Stimulated activated memory B cell treated with anti-CD40 and anti-IgM and Interleukin-4, amounts not matched to agents 10 μg/mL and 1 μg/mL and 100 μg/mL, for 72 hours (primary cell): ENCODE measurements around the gene ARHGEF10L.
"Not testable (repeated sequence)": the region's sequence is repeated elsewhere in the genome, so short reads cannot be mapped to it uniquely, and the experiment has no call there.

ENCODE experiments used
- ATAC-seq: fragments of 150-1000 bp; cut with Tn5 transposase; 2 replicates; pipeline ENCODE4 v1.10.0; 2021
- H3K27ac Mint-ChIP-seq: one replicate; pipeline ENCODE4 v1.8.0; 2022; ENCODE audit warnings: mild to moderate bottlenecking, mixed read lengths
- H3K27me3 Mint-ChIP-seq: one replicate; pipeline ENCODE4 v1.8.0; 2022; ENCODE audit warnings: mixed read lengths
- H3K36me3 Mint-ChIP-seq: one replicate; pipeline ENCODE4 v1.8.0; 2022; ENCODE audit warnings: mixed read lengths
- H3K4me1 Mint-ChIP-seq: one replicate; pipeline ENCODE4 v1.8.0; 2022; ENCODE audit warnings: mixed read lengths
- H3K4me3 Mint-ChIP-seq: one replicate; pipeline ENCODE4 v1.8.0; 2022; ENCODE audit warnings: mild to moderate bottlenecking, moderate library complexity, mixed read lengths
- H3K9me3 Mint-ChIP-seq: one replicate; pipeline ENCODE4 v1.8.0; 2022; ENCODE audit warnings: mixed read lengths

Gene ARHGEF10L, protein sequence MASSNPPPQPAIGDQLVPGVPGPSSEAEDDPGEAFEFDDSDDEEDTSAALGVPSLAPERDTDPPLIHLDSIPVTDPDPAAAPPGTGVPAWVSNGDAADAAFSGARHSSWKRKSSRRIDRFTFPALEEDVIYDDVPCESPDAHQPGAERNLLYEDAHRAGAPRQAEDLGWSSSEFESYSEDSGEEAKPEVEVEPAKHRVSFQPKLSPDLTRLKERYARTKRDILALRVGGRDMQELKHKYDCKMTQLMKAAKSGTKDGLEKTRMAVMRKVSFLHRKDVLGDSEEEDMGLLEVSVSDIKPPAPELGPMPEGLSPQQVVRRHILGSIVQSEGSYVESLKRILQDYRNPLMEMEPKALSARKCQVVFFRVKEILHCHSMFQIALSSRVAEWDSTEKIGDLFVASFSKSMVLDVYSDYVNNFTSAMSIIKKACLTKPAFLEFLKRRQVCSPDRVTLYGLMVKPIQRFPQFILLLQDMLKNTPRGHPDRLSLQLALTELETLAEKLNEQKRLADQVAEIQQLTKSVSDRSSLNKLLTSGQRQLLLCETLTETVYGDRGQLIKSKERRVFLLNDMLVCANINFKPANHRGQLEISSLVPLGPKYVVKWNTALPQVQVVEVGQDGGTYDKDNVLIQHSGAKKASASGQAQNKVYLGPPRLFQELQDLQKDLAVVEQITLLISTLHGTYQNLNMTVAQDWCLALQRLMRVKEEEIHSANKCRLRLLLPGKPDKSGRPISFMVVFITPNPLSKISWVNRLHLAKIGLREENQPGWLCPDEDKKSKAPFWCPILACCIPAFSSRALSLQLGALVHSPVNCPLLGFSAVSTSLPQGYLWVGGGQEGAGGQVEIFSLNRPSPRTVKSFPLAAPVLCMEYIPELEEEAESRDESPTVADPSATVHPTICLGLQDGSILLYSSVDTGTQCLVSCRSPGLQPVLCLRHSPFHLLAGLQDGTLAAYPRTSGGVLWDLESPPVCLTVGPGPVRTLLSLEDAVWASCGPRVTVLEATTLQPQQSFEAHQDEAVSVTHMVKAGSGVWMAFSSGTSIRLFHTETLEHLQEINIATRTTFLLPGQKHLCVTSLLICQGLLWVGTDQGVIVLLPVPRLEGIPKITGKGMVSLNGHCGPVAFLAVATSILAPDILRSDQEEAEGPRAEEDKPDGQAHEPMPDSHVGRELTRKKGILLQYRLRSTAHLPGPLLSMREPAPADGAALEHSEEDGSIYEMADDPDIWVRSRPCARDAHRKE (N-terminal part only)

DNA sequence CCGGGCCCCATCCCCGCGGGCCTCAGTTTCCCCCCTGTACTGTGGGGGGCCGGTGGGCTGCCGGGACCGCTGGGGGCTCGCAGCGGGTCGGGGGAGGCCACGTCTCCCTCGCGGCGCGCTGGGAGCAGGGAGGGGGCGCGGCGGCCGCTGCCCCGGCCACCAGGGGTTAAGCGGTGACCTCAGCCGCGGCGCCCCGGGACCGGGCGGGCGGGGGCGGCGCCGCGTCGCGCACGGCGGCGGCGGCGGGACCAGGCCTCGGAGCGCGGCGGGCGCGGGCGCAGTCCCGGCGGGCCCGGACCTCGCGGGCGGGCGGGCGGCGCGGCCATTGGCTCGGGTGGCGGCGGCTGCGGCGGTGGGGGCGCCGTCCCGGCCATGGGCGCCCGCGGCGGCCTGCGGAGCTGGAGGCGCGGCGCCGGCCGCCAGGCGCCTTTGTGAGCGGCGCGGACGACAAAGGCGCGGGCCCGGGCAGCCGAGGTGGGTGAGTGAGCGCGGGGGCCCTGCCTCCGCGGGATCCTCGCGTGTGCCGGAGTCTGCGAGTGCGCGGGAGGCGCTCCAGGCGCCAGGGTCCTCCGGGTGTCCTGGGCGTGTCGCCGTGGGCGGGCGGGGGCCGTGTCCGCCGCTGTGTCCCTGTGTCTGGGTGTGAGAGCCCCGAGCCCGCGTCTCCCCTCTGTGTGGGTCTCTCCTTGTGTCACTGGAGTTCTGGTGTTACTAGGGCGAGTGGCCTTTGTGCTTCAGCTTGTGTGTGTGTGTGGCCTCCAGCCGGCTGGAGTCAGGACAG, at the start of gene ARHGEF10L:
ARHGEF10L (plus strand) TSS at position 222 of the 778 bp plus-strand sequence. CDS start 40,898 bp downstream, outside the sequence.
- no peak for ATAC-seq
- Mint-ChIP-seq H3K36me3 (no peaks in the 10 kb centered on the region), H3K9me3 (peaks cover 2% of the 10 kb centered on the region), H3K4me3 (peak within 1 kb of the TSS; percentile 84), H3K27me3 (peaks cover 40% of the 10 kb centered on the region), H3K27ac (peak within 1 kb of the TSS; percentile 83), H3K4me1 (peaks cover 39% of the 10 kb centered on the region)

DNA sequence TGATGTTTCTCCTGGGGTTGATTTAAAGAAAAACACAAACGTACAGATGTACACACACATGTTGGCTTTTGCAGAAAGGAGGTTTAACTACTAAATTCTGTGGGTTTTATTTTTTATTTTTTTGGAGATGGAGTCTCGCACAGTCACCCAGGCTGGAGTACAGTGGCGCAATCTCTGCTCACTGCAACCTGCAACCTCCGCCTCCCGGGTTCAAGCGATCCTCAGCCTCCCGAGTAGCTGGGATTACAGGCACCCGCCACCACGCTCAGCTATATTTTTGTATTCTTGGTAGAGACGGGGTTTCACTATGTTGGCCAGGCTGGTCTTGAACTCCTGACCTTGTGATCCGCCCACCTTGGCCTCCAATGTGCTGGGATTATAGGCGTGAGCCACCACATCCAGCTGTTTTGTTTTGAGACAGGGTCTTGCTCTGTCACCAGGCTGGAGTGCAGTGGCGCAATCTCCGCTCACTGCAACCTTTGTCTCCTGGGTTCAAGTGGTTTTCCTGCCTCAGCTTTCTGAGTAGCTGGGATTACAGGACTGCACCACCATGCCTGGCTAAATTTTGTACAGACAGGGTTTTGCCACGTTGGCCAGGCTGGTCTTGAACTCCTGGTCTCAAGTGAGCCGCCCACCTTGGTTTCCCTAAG, 49.6 kb upstream of the ARHGEF10L start:
- not testable (repeated sequence) for H3K9me3 Mint-ChIP-seq, ATAC-seq, H3K4me3 Mint-ChIP-seq, H3K4me1 Mint-ChIP-seq, H3K36me3 Mint-ChIP-seq, H3K27ac Mint-ChIP-seq
- peaks cover 41% of the 10 kb centered on the region for H3K27me3 Mint-ChIP-seq

DNA sequence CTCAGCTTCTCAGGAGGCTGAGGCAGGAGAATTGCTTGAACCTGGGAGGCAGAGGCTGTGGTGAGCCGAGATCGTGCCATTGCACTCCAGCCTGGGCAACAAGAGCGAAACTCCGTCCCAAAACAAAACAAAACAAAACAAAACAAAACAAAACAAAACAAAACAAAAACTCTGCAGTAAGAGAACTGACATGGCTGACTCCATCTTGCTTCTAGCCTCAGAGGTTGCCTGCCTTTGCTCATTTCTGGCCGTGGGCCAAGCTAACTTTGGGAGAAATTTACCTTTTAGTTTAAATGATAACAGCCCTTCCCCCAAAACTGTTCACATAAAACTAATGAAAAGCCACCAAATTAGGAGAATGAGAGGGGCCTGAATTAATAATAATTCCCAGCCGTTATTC, 48.8 kb upstream of the ARHGEF10L start:
- H3K36me3 Mint-ChIP-seq, ATAC-seq, H3K9me3 Mint-ChIP-seq, H3K4me1 Mint-ChIP-seq, H3K4me3 Mint-ChIP-seq, H3K27ac Mint-ChIP-seq: not testable (repeated sequence)
- peaks cover 33% of the 10 kb centered on the region for H3K27me3 Mint-ChIP-seq

DNA sequence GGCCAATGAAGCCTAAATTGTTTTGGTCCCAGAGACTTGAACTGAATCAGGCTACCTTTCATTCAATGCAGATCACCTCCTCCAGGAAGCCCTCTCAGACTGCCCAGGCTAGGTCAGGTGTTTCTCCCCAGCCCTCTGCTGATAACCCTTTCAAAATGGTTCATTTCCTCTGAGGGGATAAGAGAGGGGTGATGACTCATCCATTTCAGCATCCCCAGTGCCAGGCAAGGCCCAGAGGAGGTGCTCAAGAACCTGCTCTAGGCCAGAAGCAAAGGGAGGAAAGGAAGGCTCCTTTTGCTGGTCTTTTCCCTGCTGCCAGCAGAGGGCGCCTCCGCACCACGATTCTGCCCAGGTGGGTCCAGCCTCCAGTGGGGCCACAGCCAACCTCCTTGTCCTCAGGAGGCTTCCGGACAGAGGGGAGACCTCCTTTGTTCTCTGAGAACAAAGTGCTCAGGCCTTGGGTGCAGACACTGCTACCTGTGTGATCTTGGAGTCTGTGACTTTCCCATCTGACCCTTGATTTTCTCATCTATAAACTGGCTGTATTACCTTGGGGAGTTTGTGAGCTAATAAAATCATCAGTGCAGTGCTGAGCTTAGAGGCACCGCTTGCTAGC, 45.3 kb upstream of the ARHGEF10L start:
- Mint-ChIP-seq H3K27ac (no peak overlapping the region), H3K27me3 (peaks cover 20% of the 10 kb centered on the region), H3K36me3 (no peaks in the 10 kb centered on the region), H3K9me3 (no peaks in the 10 kb centered on the region), H3K4me3 (no peak overlapping the region), H3K4me1 (no peaks in the 10 kb centered on the region)
- ATAC-seq, result peak; percentile 82

DNA sequence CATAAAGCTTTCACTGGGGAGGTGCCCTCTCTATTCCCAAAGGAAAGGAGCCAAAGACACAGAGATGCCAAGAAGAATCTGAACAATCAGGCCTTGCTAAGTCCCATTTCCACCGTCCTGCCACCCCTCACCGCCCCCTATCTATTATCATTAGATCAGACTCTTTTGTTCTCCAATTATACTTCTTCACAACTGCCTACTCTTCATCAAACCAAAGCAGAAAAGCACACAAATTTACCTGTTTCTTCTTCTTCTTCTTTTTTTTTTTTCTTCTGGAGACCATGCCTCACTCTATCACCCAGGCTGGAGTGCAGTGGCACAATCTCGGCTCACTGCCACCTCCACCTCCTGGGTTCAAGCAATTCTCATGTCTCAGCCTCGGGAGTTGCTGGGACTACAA, 43.1 kb upstream of the ARHGEF10L start:
- Mint-ChIP-seq H3K4me3 (no peak overlapping the region), H3K36me3 (no peaks in the 10 kb centered on the region), H3K9me3 (no peaks in the 10 kb centered on the region), H3K27me3 (peaks cover 21% of the 10 kb centered on the region), H3K27ac (no peak overlapping the region), H3K4me1 (no peaks in the 10 kb centered on the region)
- ATAC-seq, result no peak

DNA sequence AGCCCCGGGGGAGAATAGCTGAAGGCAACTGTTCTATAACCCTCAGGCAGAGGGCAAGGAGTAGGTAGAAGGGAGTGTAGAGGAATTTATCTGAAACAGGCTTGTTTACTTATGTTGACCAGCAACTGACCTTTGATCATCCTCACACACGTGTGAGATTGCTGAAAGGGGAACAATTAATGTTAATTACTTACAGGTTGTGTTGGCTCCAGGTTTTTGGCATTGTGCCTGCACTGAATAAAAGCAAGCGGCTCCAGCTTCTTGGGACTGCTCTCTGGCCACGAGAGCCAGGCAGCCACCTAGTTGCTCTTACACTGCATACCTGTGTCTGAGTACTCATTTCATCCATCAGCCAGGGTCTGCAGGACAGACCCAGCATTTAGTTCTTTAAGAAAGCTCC, 41.3 kb upstream of the ARHGEF10L start:
- H3K4me1 Mint-ChIP-seq, result peaks cover 10% of the 10 kb centered on the region
- no peaks in the 10 kb centered on the region for H3K36me3 Mint-ChIP-seq
- no peak overlapping the region for H3K4me3 Mint-ChIP-seq
- no peak for ATAC-seq
- H3K9me3 Mint-ChIP-seq, result no peaks in the 10 kb centered on the region
- no peak overlapping the region for H3K27ac Mint-ChIP-seq
- peaks cover 24% of the 10 kb centered on the region for H3K27me3 Mint-ChIP-seq

DNA sequence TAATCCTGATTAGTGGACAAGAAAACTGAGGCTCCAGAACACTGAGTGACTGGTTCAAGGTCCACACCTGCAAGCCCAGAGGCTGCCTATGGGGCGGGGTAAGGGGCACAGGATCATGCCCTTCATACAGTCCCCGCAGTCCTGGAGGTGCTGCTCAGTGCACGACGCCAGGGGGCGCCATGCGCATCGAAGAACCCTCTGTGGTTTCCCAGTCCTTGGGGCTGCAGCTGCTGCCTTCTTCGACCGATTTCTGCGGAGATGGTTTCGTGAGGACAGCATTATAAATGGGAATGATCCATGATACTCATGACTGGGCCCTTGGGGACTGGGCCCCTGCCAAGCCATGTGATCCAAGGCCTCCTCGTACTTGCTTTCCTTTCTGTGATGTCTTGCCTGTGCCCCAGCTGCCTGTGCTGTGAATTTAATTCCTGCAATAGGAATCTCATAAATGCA, 37.1 kb upstream of the ARHGEF10L start:
- H3K9me3 Mint-ChIP-seq, result no peaks in the 10 kb centered on the region
- H3K36me3 Mint-ChIP-seq, result no peaks in the 10 kb centered on the region
- ATAC-seq, result peak; percentile 83
- H3K4me1 Mint-ChIP-seq, result peaks cover 10% of the 10 kb centered on the region
- H3K27ac Mint-ChIP-seq, result no peak overlapping the region
- peaks cover 11% of the 10 kb centered on the region for H3K27me3 Mint-ChIP-seq
- no peak overlapping the region for H3K4me3 Mint-ChIP-seq

DNA sequence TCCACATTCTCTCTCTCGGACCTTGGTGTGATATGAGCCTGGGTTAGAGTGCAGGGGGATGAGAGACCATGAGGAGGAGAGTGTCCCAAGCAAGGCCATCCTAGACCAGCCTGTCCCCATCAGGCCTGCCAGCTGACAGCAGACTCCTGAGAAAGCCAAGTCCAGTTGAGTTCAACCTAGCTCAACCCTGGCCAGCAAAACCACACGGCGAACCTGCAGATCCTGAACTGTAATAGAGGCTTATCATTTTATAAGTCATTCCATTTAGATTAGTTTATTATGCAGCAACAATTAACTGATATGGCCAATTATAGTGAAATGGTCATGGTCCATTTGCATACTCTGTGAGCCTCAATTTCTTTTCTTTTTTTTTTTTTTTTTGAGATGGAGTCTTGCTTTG, 36.4 kb upstream of the ARHGEF10L start:
- H3K4me3 Mint-ChIP-seq, result no peak overlapping the region
- no peak overlapping the region for H3K27ac Mint-ChIP-seq
- no peaks in the 10 kb centered on the region for H3K36me3 Mint-ChIP-seq
- peaks cover 10% of the 10 kb centered on the region for H3K4me1 Mint-ChIP-seq
- no peak for ATAC-seq
- H3K9me3 Mint-ChIP-seq, result no peaks in the 10 kb centered on the region
- H3K27me3 Mint-ChIP-seq, result peaks cover 11% of the 10 kb centered on the region

DNA sequence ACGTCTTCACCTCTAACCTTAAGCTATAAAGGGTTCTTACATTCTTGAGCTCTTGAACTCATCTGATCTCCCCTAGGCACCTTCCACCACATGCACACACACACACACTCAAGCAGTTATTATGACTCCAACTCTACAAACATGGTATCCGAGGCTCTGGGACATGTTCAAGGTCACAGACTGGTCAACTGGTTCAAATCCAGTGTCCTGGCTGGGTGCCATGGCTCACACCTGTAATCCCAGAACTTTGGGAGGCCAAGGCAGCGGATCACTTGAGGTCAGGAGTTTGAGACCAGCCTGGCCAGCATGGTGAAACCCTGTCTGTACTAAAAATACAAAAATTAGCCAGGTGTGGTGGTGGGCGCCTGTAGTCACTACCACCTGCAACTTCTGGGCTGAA, 32.3 kb upstream of the ARHGEF10L start:
- not testable (repeated sequence) for H3K4me3 Mint-ChIP-seq, ATAC-seq, H3K9me3 Mint-ChIP-seq, H3K36me3 Mint-ChIP-seq, H3K27me3 Mint-ChIP-seq, H3K27ac Mint-ChIP-seq, H3K4me1 Mint-ChIP-seq

DNA sequence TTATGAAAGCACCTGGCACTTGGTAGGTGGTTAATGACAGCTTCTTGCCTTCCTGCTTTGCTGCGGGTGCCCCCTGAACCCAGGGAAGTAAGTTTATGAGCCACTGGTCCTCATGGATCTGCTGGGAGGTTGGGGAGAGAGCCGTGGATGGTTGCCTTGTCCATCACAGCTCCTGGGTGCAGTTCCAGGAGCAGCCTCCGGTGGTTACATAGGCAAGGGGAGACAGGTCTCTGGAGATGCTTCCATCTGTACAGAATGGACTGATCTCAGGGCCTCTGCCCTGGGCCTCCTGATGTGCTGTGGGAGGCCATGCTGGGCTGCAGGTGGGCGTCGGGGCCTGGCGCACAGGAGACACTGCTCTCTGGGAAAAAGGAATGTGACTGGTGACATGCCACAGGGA, 31.6 kb upstream of the ARHGEF10L start:
- Mint-ChIP-seq H3K4me3 (no peak overlapping the region), H3K27me3 (no peaks in the 10 kb centered on the region), H3K9me3 (no peaks in the 10 kb centered on the region), H3K27ac (no peak overlapping the region), H3K4me1 (peaks cover under 1% of the 10 kb centered on the region), H3K36me3 (no peaks in the 10 kb centered on the region)
- ATAC-seq, result no peak

DNA sequence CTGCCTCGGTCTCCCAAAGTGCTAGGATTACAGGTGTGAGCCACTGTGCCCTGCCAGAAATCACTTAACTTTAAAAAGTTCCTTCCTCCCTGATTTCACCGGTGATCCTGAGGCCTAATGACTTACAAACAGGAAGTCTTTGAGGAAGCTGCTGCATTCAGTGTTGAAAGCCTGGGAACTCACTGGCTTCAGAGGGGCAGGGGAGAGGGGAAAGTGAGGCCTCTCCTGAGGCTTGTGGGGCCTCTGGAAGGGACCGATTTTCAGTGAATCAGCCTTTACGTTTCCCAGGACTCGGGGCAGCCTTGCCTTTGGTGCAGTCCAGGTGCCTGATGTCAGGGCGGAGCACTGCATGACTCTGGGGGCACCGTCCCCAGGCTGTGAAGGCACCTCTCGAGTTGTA, 30.1 kb upstream of the ARHGEF10L start:
- Mint-ChIP-seq H3K27ac (no peak overlapping the region), H3K4me3 (no peak overlapping the region), H3K36me3 (no peaks in the 10 kb centered on the region), H3K27me3 (peaks cover 2% of the 10 kb centered on the region), H3K9me3 (no peaks in the 10 kb centered on the region), H3K4me1 (no peaks in the 10 kb centered on the region)
- ATAC-seq, result no peak

DNA sequence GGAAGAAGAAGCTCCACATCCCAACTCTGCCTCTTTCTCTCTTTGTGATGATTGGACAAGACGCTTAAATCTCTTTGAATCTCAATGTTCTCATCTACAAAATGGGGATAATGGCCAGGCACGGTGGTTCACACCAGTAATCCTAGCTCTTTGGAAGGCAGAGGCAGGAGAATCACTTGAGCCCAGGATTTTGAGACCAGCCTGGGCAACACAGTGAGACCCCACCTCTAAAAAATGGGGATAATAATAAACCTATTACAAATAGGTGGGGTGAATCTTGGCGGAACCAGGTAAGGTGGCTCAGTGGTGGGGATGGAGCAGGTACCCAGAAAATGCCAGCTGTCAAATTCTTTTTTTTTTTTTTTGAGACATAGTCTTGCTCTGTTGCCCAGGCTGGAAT, 29.4 kb upstream of the ARHGEF10L start:
- H3K4me3 Mint-ChIP-seq, result no peak overlapping the region
- no peak for ATAC-seq
- H3K9me3 Mint-ChIP-seq, result no peaks in the 10 kb centered on the region
- H3K4me1 Mint-ChIP-seq, result no peaks in the 10 kb centered on the region
- no peak overlapping the region for H3K27ac Mint-ChIP-seq
- H3K36me3 Mint-ChIP-seq, result no peaks in the 10 kb centered on the region
- peaks cover 10% of the 10 kb centered on the region for H3K27me3 Mint-ChIP-seq

DNA sequence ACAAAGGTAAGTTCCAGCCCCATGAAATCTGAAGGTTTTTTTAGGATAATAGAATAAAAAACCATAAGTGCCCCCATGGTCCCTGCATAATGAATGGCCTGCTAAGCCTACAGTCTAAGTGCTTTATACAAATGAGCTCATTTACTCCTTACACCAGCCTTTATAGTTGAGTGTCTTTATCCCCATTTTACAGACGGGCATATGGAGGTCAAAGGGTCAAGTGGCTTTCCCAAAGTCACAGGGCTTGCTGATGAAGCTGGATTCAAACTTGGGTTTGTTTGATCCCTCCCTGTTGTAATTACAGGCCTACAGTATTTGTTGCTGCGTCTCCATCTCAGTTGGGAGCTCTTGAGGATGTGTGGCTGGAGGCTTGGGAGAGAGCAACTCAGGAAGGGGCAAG, 28.3 kb upstream of the ARHGEF10L start:
- Mint-ChIP-seq H3K36me3 (no peaks in the 10 kb centered on the region), H3K27ac (no peak overlapping the region), H3K9me3 (no peaks in the 10 kb centered on the region), H3K27me3 (peaks cover 20% of the 10 kb centered on the region), H3K4me1 (peaks cover 6% of the 10 kb centered on the region), H3K4me3 (no peak overlapping the region)
- ATAC-seq, result no peak

DNA sequence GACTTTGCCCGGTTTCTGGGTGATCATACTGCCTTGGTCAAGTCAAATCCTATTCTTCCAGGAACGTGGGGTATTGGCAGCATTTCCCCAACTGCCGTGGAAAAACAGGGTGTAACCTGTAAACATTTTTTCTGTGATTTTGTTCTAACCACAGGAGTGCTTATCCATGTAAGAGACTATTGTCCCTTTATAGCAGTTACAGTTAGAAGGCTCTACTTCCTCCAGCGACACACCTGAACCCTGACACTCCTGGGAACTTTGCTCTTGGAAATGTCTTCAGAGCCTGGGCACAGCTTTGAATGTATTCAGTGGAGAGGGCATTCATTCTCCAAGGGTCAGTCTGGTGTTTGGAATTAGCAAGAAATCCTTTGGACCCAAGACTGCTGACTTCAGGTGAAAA, 26.4 kb upstream of the ARHGEF10L start:
- H3K9me3 Mint-ChIP-seq, result no peaks in the 10 kb centered on the region
- no peak overlapping the region for H3K27ac Mint-ChIP-seq
- no peaks in the 10 kb centered on the region for H3K36me3 Mint-ChIP-seq
- H3K4me3 Mint-ChIP-seq, result no peak overlapping the region
- peaks cover 8% of the 10 kb centered on the region for H3K4me1 Mint-ChIP-seq
- H3K27me3 Mint-ChIP-seq, result peaks cover 38% of the 10 kb centered on the region
- ATAC-seq, result no peak
